ENCODE results near the gene HEXD. TPM values are rescaled to one million over a fixed set of nuclear protein-coding genes. Genes with fewer than 3 reads are reported as not detected.
A peak's percentile ranks its signal among the peaks of the same experiment; 100 is the strongest.

HEXD gene
- total RNA-seq, 2 experiments from 2014 or later: 87.9 to 93.2 TPM

DNA sequence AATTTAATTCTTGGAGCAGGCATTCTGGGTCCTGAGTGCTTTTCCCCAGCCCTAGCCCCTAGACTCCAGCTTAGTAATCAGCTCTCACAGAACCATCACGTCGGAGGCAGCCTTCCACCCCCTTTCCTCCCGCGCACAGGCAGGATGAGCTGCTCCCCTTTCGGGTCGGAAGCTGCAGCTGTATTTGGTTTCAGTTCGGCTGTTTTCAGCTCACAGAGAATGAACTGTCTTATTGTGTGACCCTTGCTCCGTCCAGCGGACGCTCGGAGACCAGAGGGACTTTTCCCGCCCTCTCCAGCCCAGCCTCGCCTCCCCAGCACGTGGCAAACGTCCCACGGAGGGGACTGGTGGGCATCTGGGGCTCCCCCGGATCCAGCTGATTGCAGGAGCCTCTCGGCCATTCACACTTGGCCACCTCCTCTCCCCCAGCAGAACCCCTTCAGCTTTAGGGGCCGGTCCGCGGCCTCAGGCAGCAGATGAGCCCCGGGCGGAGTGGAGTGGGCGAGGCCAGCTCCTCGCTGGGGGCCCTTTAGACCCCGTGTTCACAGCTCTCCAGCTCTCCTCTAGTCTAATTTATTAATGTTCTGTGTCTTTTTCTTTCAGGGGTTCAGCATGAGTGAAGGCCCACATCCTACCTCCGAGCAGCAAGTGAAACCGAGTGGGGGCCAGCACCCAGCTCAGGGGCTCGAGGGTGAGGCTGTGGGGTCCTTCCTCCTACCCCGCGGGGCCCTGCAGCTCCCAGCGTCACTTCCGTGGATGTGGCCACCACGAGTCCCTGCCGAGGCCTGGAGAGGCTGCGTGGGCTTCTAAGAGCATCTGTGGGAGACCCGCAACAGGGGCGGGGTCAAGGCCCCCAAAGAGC, 47.4 kb upstream of the HEXD start:
- peak overlapping the region; percentile 75 for H2AFZ ChIP-seq (ENCODE audit: low read length)
- POLR2A ChIA-PET: interaction anchor here (0.5 to 2.0 kb wide), 10 partner anchors 9 to 109 kb away, joined by 3 to 15 read pairs (median 4); partner anchors contain the start of gene TEX19

DNA sequence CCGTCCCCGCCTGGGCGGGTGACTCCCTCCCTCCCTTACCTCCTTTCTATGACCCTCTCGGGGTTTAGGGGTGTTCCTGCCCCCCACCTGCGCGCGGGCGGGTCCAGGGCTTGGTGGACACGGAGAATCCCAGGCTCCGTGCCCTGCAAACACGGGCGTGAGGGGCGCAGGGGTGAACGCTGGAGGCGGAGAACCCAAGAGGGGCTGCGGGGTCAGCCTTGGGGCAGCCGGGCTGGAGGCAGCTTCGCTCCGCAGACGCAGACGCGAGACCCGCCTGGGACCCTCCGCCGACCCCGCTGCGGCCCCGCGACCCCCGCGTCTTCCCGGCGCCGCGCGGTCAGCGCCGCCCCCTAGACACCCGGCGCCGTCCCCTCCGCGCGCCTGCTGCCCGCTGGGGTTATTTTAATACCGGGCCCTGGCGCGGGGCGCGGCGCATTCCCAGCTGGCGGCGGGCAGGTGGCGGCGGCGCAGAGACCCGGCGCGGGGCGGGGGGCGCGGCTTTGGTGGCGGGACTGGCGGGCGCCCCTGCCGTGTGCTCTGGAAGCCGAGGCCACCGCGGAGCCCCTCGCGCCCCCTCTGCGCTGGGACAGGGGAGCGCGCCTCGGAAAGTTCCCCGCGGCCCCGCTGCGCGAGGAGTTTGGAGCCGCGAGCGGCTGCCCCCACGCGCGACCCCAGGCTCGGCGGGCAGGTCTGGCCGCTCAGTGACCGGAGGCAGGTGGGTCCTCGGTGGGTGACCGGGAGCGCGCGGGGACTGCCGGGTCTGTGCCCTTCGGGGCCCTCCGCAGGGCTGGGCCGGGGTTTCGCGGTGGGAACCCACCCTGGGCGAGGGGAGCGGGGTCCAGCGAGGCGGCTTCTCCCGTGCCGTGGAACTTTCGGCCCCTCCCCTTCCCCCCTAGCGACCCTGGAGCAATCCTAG, 46.6 kb upstream of the HEXD start, which contains the start of gene UTS2R:
TSS of gene UTS2R (plus strand) at position 433 of the 916 bp plus-strand sequence. CDS start 2,560 bp downstream, outside the sequence.
- Histone ChIP-seq H3K36me3 (ENCODE audit: insufficient read depth, low read length) (no peaks in the 10 kb centered on the region), H3K27ac (ENCODE audit: low read depth, low read length, poor library complexity, severe bottlenecking) (peak within 1 kb of the TSS; percentile 80), H3K9me2 (ENCODE audit: insufficient read depth, low read length) (no peaks in the 10 kb centered on the region), H3K4me2 (ENCODE audit: low read length) (peak within 1 kb of the TSS; percentile 56), H4K20me1 (ENCODE audit: insufficient read depth, low read length) (no peaks in the 10 kb centered on the region), H3K4me1 (ENCODE audit: insufficient read depth, low read length, poor library complexity, severe bottlenecking) (peaks cover 50% of the 10 kb centered on the region), H3K79me2 (ENCODE audit: insufficient read depth, low read depth, low read length) (no peaks in the 10 kb centered on the region), H2AFZ (ENCODE audit: low read length) (peak within 1 kb of the TSS; percentile 75), H3K9me3 (ENCODE audit: low read length) (no peaks in the 10 kb centered on the region), H3K4me3 (ENCODE audit: low read depth, low read length, poor library complexity, severe bottlenecking) (peak within 1 kb of the TSS; percentile 48)
- DNase-seq (ENCODE audit: low spot score): no peak
- intact Hi-C loops (cut with micrococcal nuclease; ENCODE audit: unreplicated experiment): loop anchor here (2.0 kb wide), 1 partner anchor 77 kb away; no protein-coding TSS in a partner anchor
- ChIA-PET CTCF (ENCODE audit: unreplicated experiment) (interaction anchor here (1.4 kb wide), 1 partner anchor 21 kb away, joined by 11 read pairs; no protein-coding TSS in a partner anchor), POLR2A (interaction anchor here (1.3 to 2.0 kb wide), 5 partner anchors 13 to 79 kb away, joined by 3 to 15 read pairs (median 4); partner anchors contain the start of gene TEX19)
- BruUV-seq (replicated peaks): no TSS peak
- no peak for TF ChIP-seq EZH2phosphoT487 (IDR thresholded peaks at IDR 0.05; ENCODE audit: borderline replicate concordance, low read depth, low read length)
- TF ChIP-seq, protein P1, sequence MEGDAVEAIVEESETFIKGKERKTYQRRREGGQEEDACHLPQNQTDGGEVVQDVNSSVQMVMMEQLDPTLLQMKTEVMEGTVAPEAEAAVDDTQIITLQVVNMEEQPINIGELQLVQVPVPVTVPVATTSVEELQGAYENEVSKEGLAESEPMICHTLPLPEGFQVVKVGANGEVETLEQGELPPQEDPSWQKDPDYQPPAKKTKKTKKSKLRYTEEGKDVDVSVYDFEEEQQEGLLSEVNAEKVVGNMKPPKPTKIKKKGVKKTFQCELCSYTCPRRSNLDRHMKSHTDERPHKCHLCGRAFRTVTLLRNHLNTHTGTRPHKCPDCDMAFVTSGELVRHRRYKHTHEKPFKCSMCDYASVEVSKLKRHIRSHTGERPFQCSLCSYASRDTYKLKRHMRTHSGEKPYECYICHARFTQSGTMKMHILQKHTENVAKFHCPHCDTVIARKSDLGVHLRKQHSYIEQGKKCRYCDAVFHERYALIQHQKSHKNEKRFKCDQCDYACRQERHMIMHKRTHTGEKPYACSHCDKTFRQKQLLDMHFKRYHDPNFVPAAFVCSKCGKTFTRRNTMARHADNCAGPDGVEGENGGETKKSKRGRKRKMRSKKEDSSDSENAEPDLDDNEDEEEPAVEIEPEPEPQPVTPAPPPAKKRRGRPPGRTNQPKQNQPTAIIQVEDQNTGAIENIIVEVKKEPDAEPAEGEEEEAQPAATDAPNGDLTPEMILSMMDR (conservative IDR thresholded peaks at IDR 0.05; ENCODE audit: low read length): no peak

More for the DNA sequence above, 47.4 kb upstream of the HEXD start:
- TF ChIP-seq, protein P1 (conservative IDR thresholded peaks at IDR 0.05; ENCODE audit: low read length): no peak
- TF ChIP-seq EZH2phosphoT487 (IDR thresholded peaks at IDR 0.05; ENCODE audit: borderline replicate concordance, low read depth, low read length): no peak
- peaks cover 59% of the 10 kb centered on the region for H3K4me1 ChIP-seq (ENCODE audit: insufficient read depth, low read length, poor library complexity, severe bottlenecking)
- H4K20me1 ChIP-seq (ENCODE audit: insufficient read depth, low read length): no peaks in the 10 kb centered on the region
- H3K9me3 ChIP-seq (ENCODE audit: low read length): no peaks in the 10 kb centered on the region
- TSS peak; percentile 92 for BruUV-seq (replicated peaks)
- H3K36me3 ChIP-seq (ENCODE audit: insufficient read depth, low read length): no peaks in the 10 kb centered on the region
- H3K4me2 ChIP-seq (ENCODE audit: low read length): peak overlapping the region; percentile 56
- H3K9me2 ChIP-seq (ENCODE audit: insufficient read depth, low read length): no peaks in the 10 kb centered on the region
- H3K79me2 ChIP-seq (ENCODE audit: insufficient read depth, low read depth, low read length): no peaks in the 10 kb centered on the region
- H3K27ac ChIP-seq (ENCODE audit: low read depth, low read length, poor library complexity, severe bottlenecking): peak overlapping the region; percentile 80
- peak; percentile 87 for DNase-seq (ENCODE audit: low spot score)
- intact Hi-C loops (cut with micrococcal nuclease; ENCODE audit: unreplicated experiment): loop anchor here (1.0 to 2.0 kb wide), 2 partner anchors 20 to 78 kb away; no protein-coding TSS in a partner anchor
- H3K4me3 ChIP-seq (ENCODE audit: low read depth, low read length, poor library complexity, severe bottlenecking): peak overlapping the region; percentile 48
- CTCF ChIA-PET (ENCODE audit: unreplicated experiment): interaction anchor here (1.0 to 1.4 kb wide), 2 partner anchors 12 to 20 kb away, joined by 3 to 11 read pairs; partner anchors contain the start of gene TEX19
